ENCODE measurements around the gene CCDC148.

GRCh38 chr2:158414538-158414937 is 42.0 kb downstream of the CCDC148 start:
- TF ChIP-seq CTCF (IDR thresholded peaks at IDR 0.05), result no peak
- TF ChIP-seq POLR2A (IDR thresholded peaks at IDR 0.05), result no peak

All from testis (tissue), 2 donors.